Prostate gland (tissue), 2 donors: ENCODE measurements around the gene ATXN10. TPM values are rescaled to one million over a fixed set of nuclear protein-coding genes. Genes with fewer than 3 reads are reported as not detected.

ENCODE experiments used
- DNase-seq: peaks from one replicate; pipeline ENCODE4 v3.0.0-alpha.2; 2019; ENCODE audit warnings: low spot score
- H3K27ac ChIP-seq, 2 donors: fragments of 200-600 bp; sonication (generic); 2 replicates each; pipeline ENCODE4 v1.5.1; 2017 to 2019
- H3K27me3 ChIP-seq: fragments of 200-600 bp; sonication (generic); replicated peaks from 2 replicates; pipeline ENCODE4 v1.5.1; 2019; ENCODE audit not compliant: insufficient read depth
- H3K36me3 ChIP-seq, 2 donors: fragments of 200-600 bp; sonication (generic); 1 replicate in 1 of 2; 2 replicates in 1 of 2; pipeline versions ENCODE4 v1.5.1 to v1.8.1; 2017 to 2019
- H3K4me1 ChIP-seq: fragments of 200-600 bp; sonication (generic); replicated peaks from 2 replicates; pipeline ENCODE4 v1.5.1; 2019
- H3K4me3 ChIP-seq, 2 donors: fragments of 200-600 bp; sonication (generic); 2 replicates each; pipeline ENCODE4 v1.5.1; 2017 to 2019
- H3K9me3 ChIP-seq: fragments of 200-600 bp; sonication (generic); 2 replicates; pipeline ENCODE4 v1.5.1; 2017
- CTCF ChIP-seq, 4 experiments: fragments of 200-600 bp in 2 of 4; fragments of 450-650 bp in 2 of 4; sonication (generic) in 2 of 4; IDR thresholded peaks; 1 replicate in 3 of 4; 2 replicates in 1 of 4; pipeline ENCODE4 v1.5.1; 2016 to 2019; ENCODE audit warnings: antibody characterized with exemption in 4 of 4, mild to moderate bottlenecking in 2 of 4, moderate library complexity in 2 of 4
- POLR2A ChIP-seq: fragments of 450-650 bp; IDR thresholded peaks from one replicate; pipeline ENCODE4 v1.6.1; 2016; ENCODE audit warnings: antibody characterized with exemption, mild to moderate bottlenecking
- POLR2AphosphoS5 ChIP-seq: sonication (generic); formaldehyde crosslinking; IDR thresholded peaks from one replicate; pipeline ENCODE4 v1.6.1; 2017; ENCODE audit warnings: antibody characterized with exemption
- WGBS: methylation state at CpG from one replicate; pipeline ENCODE4 v1.1.5; 2018; 5-methylcytosine and 5-hydroxymethylcytosine counted together
- intact Hi-C: fragments of 100-400 bp; cut with DNase I; formaldehyde crosslinking; loops from one replicate; pipeline ENCODE4 v1.14.2; 2022
- total RNA-seq, 2 donors: library from RNA; depleted of rRNA; stranded (reverse); fragments of >200 nt; gene quantifications; one replicate each; pipeline ENCODE4 v1.1.0, GENCODE V29; 2016

ATXN10 gene
- total RNA-seq, 2 donors from 2014 or later: 125 to 148 TPM

GRCh38 chr22:45638834-45639746 lies 32.5 kb upstream of the ATXN10 start:
- WGBS: 66% methylated on average over 18 of the region's 21 CpGs
- H3K27ac ChIP-seq: no peak overlapping the region

DNA sequence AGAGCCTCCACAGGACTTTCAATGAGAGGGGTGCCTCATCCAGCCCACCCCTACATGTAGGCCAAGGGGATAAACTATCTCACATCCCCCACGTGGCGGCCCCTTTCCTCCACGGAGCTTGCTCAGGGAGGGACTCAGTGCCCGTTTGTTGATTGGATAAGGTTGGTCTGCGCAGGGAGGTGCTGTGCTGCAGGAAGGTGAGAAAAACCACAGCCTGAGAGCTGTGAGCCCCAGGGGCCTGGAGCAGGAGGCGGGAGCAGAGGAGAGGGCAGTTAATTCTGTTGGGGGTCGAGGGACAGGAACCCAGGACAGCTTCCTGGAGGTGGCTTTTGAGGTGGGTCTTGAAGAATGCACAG lies 31.9 kb upstream of the ATXN10 start:
- 74% methylated on average over 7 of the region's 7 CpGs for WGBS
- intact Hi-C loops: no loop called here
- H3K4me1 ChIP-seq: no peaks in the 10 kb centered on the region
- no peaks in the 10 kb centered on the region for H3K9me3 ChIP-seq
- H3K36me3 ChIP-seq: no peaks in the 10 kb centered on the region
- TF ChIP-seq CTCF (IDR thresholded peaks at IDR 0.05) (no peak), POLR2AphosphoS5 (no peak), POLR2A (no peak)
- no peaks in the 10 kb centered on the region for H3K27me3 ChIP-seq
- no peak overlapping the region for H3K4me3 ChIP-seq
- H3K27ac ChIP-seq: no peak overlapping the region
- no peak for DNase-seq

More at GRCh38 chr22:45638834-45639746, 32.5 kb upstream of the ATXN10 start:
- TF ChIP-seq CTCF (IDR thresholded peaks at IDR 0.05) (peak in 1 of 4 experiments; percentile 16), POLR2AphosphoS5 (no peak)
- no peak for DNase-seq
- Histone ChIP-seq H3K4me3 (no peak overlapping the region), H3K36me3 (no peaks in the 10 kb centered on the region), H3K9me3 (no peaks in the 10 kb centered on the region), H3K27me3 (no peaks in the 10 kb centered on the region), H3K4me1 (no peaks in the 10 kb centered on the region)
- intact Hi-C loops: no loop called here

- Histone ChIP-seq H3K9me3 (no peaks in the 10 kb centered on the region), H3K27ac (no peak overlapping the region), H3K4me1 (no peaks in the 10 kb centered on the region), H3K36me3 (no peaks in the 10 kb centered on the region), H3K27me3 (no peaks in the 10 kb centered on the region), H3K4me3 (no peak overlapping the region)
- TF ChIP-seq POLR2AphosphoS5: no peak
- TF ChIP-seq CTCF (IDR thresholded peaks at IDR 0.05): no peak
- no peak for TF ChIP-seq POLR2A
- DNase-seq: no peak
- 93% methylated on average over 6 of the region's 7 CpGs for WGBS
- intact Hi-C loops: no loop called here
Observed at GRCh38 chr22:45640291-45640940, 31.2 kb upstream of the ATXN10 start.

DNA sequence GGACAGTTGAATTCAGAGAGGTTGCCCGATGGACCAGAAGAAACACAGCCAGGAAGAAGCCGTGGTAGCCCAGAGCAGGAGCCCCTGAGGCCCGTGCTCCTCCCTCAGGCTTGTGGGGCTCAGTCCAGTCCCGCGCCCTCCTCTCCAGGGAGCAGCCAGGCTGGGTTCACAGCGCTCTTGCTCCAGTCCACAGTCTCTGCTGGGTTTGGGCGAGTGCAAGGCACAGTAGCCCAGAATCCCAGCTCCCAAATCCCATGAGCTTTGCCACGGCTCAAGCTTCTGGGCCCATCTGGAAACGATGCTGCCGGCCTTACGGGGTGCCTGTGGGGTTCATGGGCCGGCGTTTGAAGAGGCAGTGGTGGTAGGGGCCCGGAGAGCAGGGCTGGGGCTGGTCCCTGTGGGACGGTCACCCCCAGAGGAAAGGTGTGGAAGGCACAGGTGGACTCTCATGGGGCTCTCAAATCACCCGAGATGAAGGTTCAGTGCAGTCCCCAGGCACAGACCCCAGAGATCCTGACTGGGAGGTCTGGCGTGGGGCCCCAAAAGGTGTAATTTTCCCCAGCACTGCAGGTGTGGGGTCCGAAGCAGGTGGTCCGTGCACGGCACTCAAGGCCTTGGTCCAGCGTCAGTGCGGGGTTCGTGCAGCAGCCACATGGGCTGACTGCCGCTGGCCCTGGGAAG lies 30.6 kb upstream of the ATXN10 start:
- H3K27me3 ChIP-seq: no peaks in the 10 kb centered on the region
- 94% methylated on average over 23 of the region's 24 CpGs for WGBS
- TF ChIP-seq POLR2A (no peak), POLR2AphosphoS5 (no peak), CTCF (IDR thresholded peaks at IDR 0.05) (no peak)
- H3K9me3 ChIP-seq: no peaks in the 10 kb centered on the region
- DNase-seq: no peak
- H3K4me1 ChIP-seq: no peaks in the 10 kb centered on the region
- no peak overlapping the region for H3K27ac ChIP-seq
- H3K4me3 ChIP-seq: no peak overlapping the region
- H3K36me3 ChIP-seq: no peaks in the 10 kb centered on the region
- intact Hi-C loops: no loop called here
